ENCODE results near the gene C1QL1. TPM values are rescaled to one million over a fixed set of nuclear protein-coding genes. Genes with fewer than 3 reads are reported as not detected.
A peak's percentile ranks its signal among the peaks of the same experiment; 100 is the strongest.

The C1QL1 gene
- total RNA-seq, 2 experiments from 2014 or later = 0.76 to 0.87 TPM

DNA sequence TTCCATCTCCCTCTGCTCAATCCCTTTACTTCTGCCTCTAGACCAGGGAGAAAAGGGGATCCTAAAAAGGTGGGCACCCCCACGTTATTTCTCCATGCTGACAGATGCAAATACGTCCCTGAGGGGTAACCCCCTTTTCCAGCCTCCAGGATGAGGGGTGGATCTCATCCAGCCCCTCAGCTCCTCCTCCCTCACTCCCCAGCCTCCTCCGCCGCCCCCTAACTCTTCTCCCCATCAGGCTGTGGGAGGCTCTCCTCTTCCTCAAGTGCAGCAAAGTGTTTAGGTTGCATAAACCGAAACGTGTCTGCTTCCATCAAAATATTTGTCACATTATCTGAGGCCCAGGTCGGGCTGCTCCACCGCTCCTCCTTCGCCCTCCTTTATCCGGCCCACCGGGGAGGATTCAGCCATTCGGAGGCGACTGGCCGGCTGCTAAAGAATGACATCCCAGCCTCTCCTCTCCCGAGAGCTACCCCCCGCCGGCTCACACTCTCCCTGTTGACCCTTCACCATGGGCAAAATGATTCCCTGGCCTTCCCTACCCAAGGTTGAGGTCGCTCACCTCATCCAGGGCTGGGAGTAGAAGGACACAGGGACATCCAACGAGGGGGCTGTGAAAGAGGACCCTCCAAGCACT, 1.2 kb upstream of the C1QL1 start:
- H3K36me3 Mint-ChIP-seq = no peaks in the 10 kb centered on the region
- no peak overlapping the region for H3K27ac Mint-ChIP-seq
- peaks cover 47% of the 10 kb centered on the region for H3K27me3 Mint-ChIP-seq
- peaks cover 37% of the 10 kb centered on the region for H3K4me1 Mint-ChIP-seq (ENCODE audit: low read depth)
- no peak for DNase-seq
- no peaks in the 10 kb centered on the region for H3K9me3 Mint-ChIP-seq
- intact Hi-C loops (cut with micrococcal nuclease) = no loop called here
- ChIA-PET POLR2A (interaction anchor here (1.1 to 1.3 kb wide), 2 partner anchors 41 to 92 kb away, joined by 3 read pairs; partner anchors contain the start of gene NMT1), CTCF (interaction anchor here (0.9 to 2.1 kb wide), 2 partner anchors 49 to 91 kb away, joined by 3 to 6 read pairs; no protein-coding TSS in a partner anchor)
- peak overlapping the region; percentile 13 for H3K4me3 Mint-ChIP-seq

GRCh38 chr17:44967907-44968224, 237 bp downstream of the C1QL1 start:
- intact Hi-C loops (cut with micrococcal nuclease) = no loop called here
- H3K36me3 Mint-ChIP-seq = no peaks in the 10 kb centered on the region

GRCh38 chr17:44967026-44967906, 837 bp downstream of the C1QL1 start:
- ChIA-PET POLR2A (no interaction called here), CTCF (interaction anchor here (1.1 kb wide), 1 partner anchor 54 kb away, joined by 3 read pairs; no protein-coding TSS in a partner anchor)
- Mint-ChIP-seq H3K4me1 (ENCODE audit: low read depth) (peaks cover 30% of the 10 kb centered on the region), H3K27ac (no peak overlapping the region), H3K4me3 (no peak overlapping the region), H3K27me3 (peaks cover 47% of the 10 kb centered on the region), H3K9me3 (no peaks in the 10 kb centered on the region), H3K36me3 (no peaks in the 10 kb centered on the region)
- intact Hi-C loops (cut with micrococcal nuclease) = no loop called here
- peak; percentile 12 for DNase-seq

More at GRCh38 chr17:44967907-44968224, 237 bp downstream of the C1QL1 start:
- Mint-ChIP-seq H3K9me3 (no peaks in the 10 kb centered on the region), H3K4me3 (no peak overlapping the region), H3K4me1 (ENCODE audit: low read depth) (peaks cover 36% of the 10 kb centered on the region), H3K27me3 (peaks cover 45% of the 10 kb centered on the region), H3K27ac (no peak overlapping the region)
- POLR2A ChIA-PET = interaction anchor here (1.3 kb wide), 1 partner anchor 93 kb away, joined by 3 read pairs; the partner anchor contains the start of gene NMT1
- DNase-seq = no peak
- CTCF ChIA-PET = interaction anchor here (1.1 to 2.1 kb wide), 2 partner anchors 48 to 189 kb away, joined by 3 to 6 read pairs; no protein-coding TSS in a partner anchor

DNA sequence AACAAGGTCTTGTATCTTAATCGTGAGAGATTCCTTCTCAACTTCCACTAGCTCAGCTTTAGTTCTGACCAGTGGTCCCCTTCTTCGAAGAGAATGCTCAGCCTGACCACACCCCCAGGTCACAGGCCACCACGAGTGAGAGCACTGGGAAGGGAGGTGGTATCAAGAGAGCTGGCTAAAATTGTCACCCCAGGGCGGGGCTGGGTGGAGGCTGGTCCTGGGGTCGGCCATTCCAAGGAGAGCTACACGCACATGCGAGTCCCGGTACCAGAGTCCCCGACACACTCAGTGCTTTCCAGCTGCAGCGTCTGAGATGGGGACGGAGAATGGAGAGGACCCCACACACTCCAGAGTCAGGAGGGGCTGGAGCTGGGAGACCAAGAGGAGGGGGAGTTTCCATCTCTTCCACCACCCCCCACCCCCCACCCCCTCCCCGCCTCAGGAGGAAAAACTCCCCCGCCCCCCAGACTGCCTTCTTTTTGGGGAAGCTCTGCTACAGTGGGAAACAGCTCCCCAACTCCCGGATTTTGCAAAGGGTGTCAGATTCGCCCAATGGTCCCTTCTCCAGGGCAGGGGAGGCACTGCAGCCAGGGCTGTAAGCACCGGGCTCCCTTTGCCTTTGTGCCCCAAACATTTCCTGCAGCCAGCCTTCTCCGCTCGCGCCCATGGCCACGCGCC, 1.6 kb downstream of the C1QL1 start:
- no peak overlapping the region for H3K4me3 Mint-ChIP-seq
- no peak for DNase-seq
- CTCF ChIA-PET = interaction anchor here (1.1 kb wide), 1 partner anchor 54 kb away, joined by 3 read pairs; no protein-coding TSS in a partner anchor
- peaks cover 47% of the 10 kb centered on the region for H3K27me3 Mint-ChIP-seq
- POLR2A ChIA-PET = no interaction called here
- intact Hi-C loops (cut with micrococcal nuclease) = no loop called here
- H3K9me3 Mint-ChIP-seq = no peaks in the 10 kb centered on the region
- peaks cover 22% of the 10 kb centered on the region for H3K4me1 Mint-ChIP-seq (ENCODE audit: low read depth)
- no peaks in the 10 kb centered on the region for H3K36me3 Mint-ChIP-seq
- H3K27ac Mint-ChIP-seq = no peak overlapping the region

- H3K27ac Mint-ChIP-seq = no peak overlapping the region
- POLR2A ChIA-PET = no interaction called here
- no peak for DNase-seq
- H3K9me3 Mint-ChIP-seq = no peaks in the 10 kb centered on the region
- H3K27me3 Mint-ChIP-seq = peaks cover 52% of the 10 kb centered on the region
- H3K4me1 Mint-ChIP-seq (ENCODE audit: low read depth) = peaks cover 22% of the 10 kb centered on the region
- CTCF ChIA-PET = interaction anchor here (1.1 kb wide), 2 partner anchors 55 to 56 kb away, joined by 3 read pairs; no protein-coding TSS in a partner anchor
- H3K36me3 Mint-ChIP-seq = no peaks in the 10 kb centered on the region
- intact Hi-C loops (cut with micrococcal nuclease) = no loop called here
- H3K4me3 Mint-ChIP-seq = no peak overlapping the region
Measured at GRCh38 chr17:44965481-44966234, 2.4 kb downstream of the C1QL1 start.

DNA sequence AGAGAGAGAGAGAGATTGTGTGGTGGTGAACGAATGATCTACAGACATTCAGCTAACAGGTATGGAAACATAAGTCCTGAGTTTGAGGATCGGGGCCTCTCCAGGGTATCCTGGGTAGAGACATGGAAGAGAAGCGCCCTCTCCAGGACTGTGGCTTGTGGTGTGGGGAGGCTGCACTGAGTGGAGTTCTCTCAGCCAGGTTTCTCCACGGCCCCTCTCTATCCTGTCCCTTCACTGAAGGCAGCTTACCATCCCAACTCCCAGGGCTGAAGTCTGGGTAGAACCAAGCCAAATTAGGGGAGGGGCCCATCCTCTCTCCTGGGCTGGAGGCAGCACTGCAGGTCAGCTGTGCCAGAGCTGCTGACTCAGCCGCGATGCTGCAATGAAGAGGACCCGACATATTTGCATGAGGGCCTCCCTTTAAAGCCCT, 6.2 kb downstream of the C1QL1 start:
- no peak for DNase-seq
- no peaks in the 10 kb centered on the region for H3K9me3 Mint-ChIP-seq
- H3K4me1 Mint-ChIP-seq (ENCODE audit: low read depth) = peaks cover 7% of the 10 kb centered on the region
- ChIA-PET CTCF (no interaction called here), POLR2A (interaction anchor here (0.6 kb wide), 1 partner anchor 103 kb away, joined by 3 read pairs; no protein-coding TSS in a partner anchor)
- intact Hi-C loops (cut with micrococcal nuclease) = no loop called here
- no peak overlapping the region for H3K27ac Mint-ChIP-seq
- H3K27me3 Mint-ChIP-seq = peaks cover 46% of the 10 kb centered on the region
- H3K4me3 Mint-ChIP-seq = no peak overlapping the region
- no peaks in the 10 kb centered on the region for H3K36me3 Mint-ChIP-seq

DNA sequence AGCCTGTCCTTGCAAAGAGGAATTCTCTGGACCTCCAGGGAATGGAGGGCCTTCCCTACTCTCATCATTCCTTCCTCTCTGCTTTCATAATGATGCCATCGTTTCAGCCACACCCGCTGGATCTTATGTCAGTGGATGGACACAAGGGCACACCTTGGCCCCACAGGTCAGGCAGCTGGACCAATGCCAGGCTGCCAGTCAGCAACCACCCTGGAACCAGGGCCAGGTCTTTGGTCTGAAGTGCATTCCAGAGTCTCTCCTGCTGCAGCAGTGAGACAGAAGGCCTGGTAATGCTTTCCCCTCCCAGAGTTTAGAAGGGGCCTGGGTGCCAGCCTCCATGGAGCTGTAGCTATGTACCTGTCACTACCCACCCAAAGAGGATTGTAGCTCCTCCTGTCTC, 7.4 kb downstream of the C1QL1 start:
- no peaks in the 10 kb centered on the region for H3K36me3 Mint-ChIP-seq
- POLR2A ChIA-PET = no interaction called here
- no peak overlapping the region for H3K27ac Mint-ChIP-seq
- no peak overlapping the region for H3K4me3 Mint-ChIP-seq
- peaks cover 4% of the 10 kb centered on the region for H3K4me1 Mint-ChIP-seq (ENCODE audit: low read depth)
- H3K9me3 Mint-ChIP-seq = no peaks in the 10 kb centered on the region
- DNase-seq = no peak
- peaks cover 38% of the 10 kb centered on the region for H3K27me3 Mint-ChIP-seq
- intact Hi-C loops (cut with micrococcal nuclease) = no loop called here
- CTCF ChIA-PET = interaction anchor here (2.1 kb wide), 1 partner anchor 61 kb away, joined by 8 read pairs; no protein-coding TSS in a partner anchor

- intact Hi-C loops (cut with micrococcal nuclease) = no loop called here
- POLR2A ChIA-PET = no interaction called here
- Mint-ChIP-seq H3K36me3 (no peaks in the 10 kb centered on the region), H3K27me3 (peaks cover 32% of the 10 kb centered on the region), H3K9me3 (no peaks in the 10 kb centered on the region), H3K4me3 (no peak overlapping the region), H3K4me1 (ENCODE audit: low read depth) (peaks cover 4% of the 10 kb centered on the region), H3K27ac (no peak overlapping the region)
- CTCF ChIA-PET = interaction anchor here (1.0 to 2.1 kb wide), 2 partner anchors 62 to 75 kb away, joined by 3 to 8 read pairs; no protein-coding TSS in a partner anchor
- DNase-seq = peak; percentile 16
Measured at GRCh38 chr17:44959821-44960531, 8.1 kb downstream of the C1QL1 start.

DNA sequence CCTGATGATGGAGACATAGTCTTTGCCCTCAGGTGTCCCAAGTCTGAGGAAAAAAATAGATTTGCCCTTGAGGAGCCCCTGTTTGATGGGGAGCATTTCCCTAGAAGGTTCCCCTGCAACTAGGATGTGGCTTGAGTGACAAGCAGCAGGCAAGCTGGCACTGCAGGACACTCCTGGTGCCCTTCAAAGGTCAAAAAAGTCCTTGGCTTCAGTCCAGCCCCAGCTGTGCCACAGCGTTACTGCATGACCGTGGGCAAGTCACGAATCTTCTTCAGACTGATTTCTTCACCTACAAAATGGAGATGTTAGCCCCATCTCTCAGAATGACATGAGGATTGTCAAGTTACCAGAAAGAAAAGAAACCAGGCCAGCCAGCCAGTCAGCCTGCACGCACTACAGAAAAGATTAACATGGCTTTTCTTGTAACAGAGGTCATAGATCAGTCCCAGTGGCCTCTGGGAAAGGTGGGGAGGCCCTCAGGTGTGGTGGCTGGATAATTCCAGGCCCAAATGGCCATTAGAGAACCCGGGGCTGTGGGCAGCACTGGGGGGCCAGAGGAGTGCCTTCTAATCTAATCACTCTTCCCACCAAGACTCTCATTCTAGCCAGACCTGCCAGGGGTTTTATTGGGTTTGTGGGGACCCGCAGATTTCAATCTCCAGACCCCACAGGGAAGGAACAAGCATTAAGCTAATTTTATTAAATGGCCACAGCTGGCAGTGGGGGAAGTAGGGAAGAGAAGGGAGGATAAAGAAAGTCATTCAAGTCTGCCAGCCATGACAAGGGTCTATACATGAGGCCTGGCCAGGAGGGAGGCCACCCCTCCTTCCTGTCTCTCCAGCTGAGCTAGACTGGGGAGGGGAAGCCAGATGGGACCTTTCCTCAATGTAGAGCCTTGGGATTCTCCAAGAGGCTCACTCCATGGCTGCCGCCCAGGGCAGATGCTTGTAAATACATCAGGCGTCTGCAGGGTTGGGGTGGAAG, 10.8 kb downstream of the C1QL1 start:
- CTCF ChIA-PET = interaction anchor here (0.8 kb wide), 1 partner anchor 178 kb away, joined by 3 read pairs; the partner anchor contains the start of gene ACBD4
- H3K4me1 Mint-ChIP-seq (ENCODE audit: low read depth) = peaks cover 4% of the 10 kb centered on the region
- peaks cover 22% of the 10 kb centered on the region for H3K27me3 Mint-ChIP-seq

More for the DNA sequence above, 10.8 kb downstream of the C1QL1 start:
- intact Hi-C loops (cut with micrococcal nuclease) = no loop called here
- no peaks in the 10 kb centered on the region for H3K36me3 Mint-ChIP-seq
- no peak overlapping the region for H3K4me3 Mint-ChIP-seq
- POLR2A ChIA-PET = no interaction called here
- H3K9me3 Mint-ChIP-seq = no peaks in the 10 kb centered on the region
- H3K27ac Mint-ChIP-seq = no peak overlapping the region
- DNase-seq = no peak
